ENCODE measurements around the gene NPW.

The NPW gene

GRCh38 chr16:2056077-2056476, 36.5 kb downstream of the NPW start:
- DNase-seq, result no peak

GRCh38 chr16:2056681-2057407, 37.3 kb downstream of the NPW start:
- no peak for DNase-seq

- DNase-seq, result no peak
Observed at GRCh38 chr16:2057438-2057837, 37.9 kb downstream of the NPW start.

GRCh38 chr16:2058420-2058819, 38.8 kb downstream of the NPW start:
- DNase-seq, result no peak

- DNase-seq, result no peak
Observed at GRCh38 chr16:2058872-2059271, 39.3 kb downstream of the NPW start.

GRCh38 chr16:2060346-2060745, 40.8 kb downstream of the NPW start:
- no peak for DNase-seq

GRCh38 chr16:2061023-2061422, 41.4 kb downstream of the NPW start:
- DNase-seq, result no peak

GRCh38 chr16:2061526-2061925, 41.9 kb downstream of the NPW start:
- DNase-seq, result no peak

- DNase-seq, result no peak
Observed at GRCh38 chr16:2062801-2063200, 43.2 kb downstream of the NPW start.

GRCh38 chr16:2063861-2064260, 44.3 kb downstream of the NPW start:
- DNase-seq, result no peak

- DNase-seq, result no peak
Observed at GRCh38 chr16:2064368-2064945, 44.9 kb downstream of the NPW start.

- DNase-seq, result no peak
Observed at GRCh38 chr16:2066139-2066538, 46.6 kb downstream of the NPW start.
